ENCODE data around the gene MIA3.

GRCh38 chr1:222629921-222630535, 12.1 kb downstream of the MIA3 start:
- no peak for TF ChIP-seq CTCF (IDR thresholded peaks at IDR 0.05)
- no peak for TF ChIP-seq POLR2AphosphoS5 (IDR thresholded peaks at IDR 0.05)

All from prostate gland (tissue), 2 donors.